Keratinocyte (primary cell): ENCODE measurements around the gene CAPN15. TPM values are rescaled to one million over a fixed set of nuclear protein-coding genes. Genes with fewer than 3 reads are reported as not detected.
A peak's percentile ranks its signal among the peaks of the same experiment; 100 is the strongest.

Experiments used
- DNase-seq: peaks from one replicate; pipeline ENCODE4 v3.0.0-alpha.2; 2011; ENCODE audit warnings: low read depth, missing footprints, low spot score
- FAIRE-seq: peaks from 2 replicates; lab custom pipeline; 2011; peaks lifted over from hg19 to GRCh38; lab: Jason Lieb, UNC
- H2AFZ ChIP-seq: 2 replicates; pipeline ENCODE4 v1.6.0; 2012; ENCODE audit warnings: low read length, control low read depth, inconsistent platforms; ENCODE audit not compliant: control insufficient read depth
- H3K27ac ChIP-seq: 2 replicates; pipeline ENCODE4 v1.5.1; 2011; ENCODE audit warnings: low read length; ENCODE audit not compliant: control insufficient read depth, insufficient read depth
- H3K27me3 ChIP-seq: 3 replicates; pipeline ENCODE4 v1.6.0; 2011; ENCODE audit warnings: low read length; ENCODE audit not compliant: control insufficient read depth, insufficient read depth; ENCODE audit errors: extremely low read depth
- H3K36me3 ChIP-seq, 2 experiments: 2 replicates in 1 of 2; 3 replicates in 1 of 2; pipeline ENCODE4 v1.5.1; 2011; ENCODE audit warnings: low read length in 2 of 2, mild to moderate bottlenecking in 1 of 2; ENCODE audit not compliant: control insufficient read depth in 2 of 2, insufficient read depth in 2 of 2; ENCODE audit errors: extremely low read depth in 1 of 2
- H3K4me1 ChIP-seq: 3 replicates; pipeline ENCODE4 v1.5.1; 2011; ENCODE audit warnings: low read length; ENCODE audit not compliant: control insufficient read depth, insufficient read depth; ENCODE audit errors: extremely low read depth
- H3K4me2 ChIP-seq: 3 replicates; pipeline ENCODE4 v1.6.0; 2011; ENCODE audit warnings: low read depth, low read length; ENCODE audit not compliant: control insufficient read depth, insufficient read depth; ENCODE audit errors: extremely low read depth
- H3K4me3 ChIP-seq, 3 experiments: fragments of 200-600 bp in 1 of 3; sonication (generic) in 1 of 3; 2 replicates in 2 of 3; 3 replicates in 1 of 3; pipeline ENCODE4 v1.5.1; 2011 to 2016; ENCODE audit warnings: low read length in 3 of 3, mild to moderate bottlenecking in 3 of 3, control low read depth in 2 of 3, inconsistent platforms in 1 of 3, low read depth in 1 of 3, mixed read lengths in 1 of 3, mixed run types in 1 of 3, moderate library complexity in 1 of 3; ENCODE audit not compliant: control insufficient read depth in 2 of 3, insufficient read depth in 2 of 3; ENCODE audit errors: extremely low read depth in 1 of 3
- H3K79me2 ChIP-seq: 2 replicates; pipeline ENCODE4 v1.6.0; 2012; ENCODE audit warnings: low read length; ENCODE audit not compliant: control insufficient read depth, insufficient read depth
- H3K9ac ChIP-seq: 3 replicates; pipeline ENCODE4 v1.6.0; 2011; ENCODE audit warnings: low read length; ENCODE audit not compliant: control insufficient read depth, insufficient read depth; ENCODE audit errors: extremely low read depth
- H3K9me1 ChIP-seq: 3 replicates; pipeline ENCODE4 v1.6.0; 2011; ENCODE audit warnings: low read length; ENCODE audit not compliant: control insufficient read depth, insufficient read depth; ENCODE audit errors: extremely low read depth
- H3K9me3 ChIP-seq: 2 replicates; pipeline ENCODE4 v1.5.1; 2012; ENCODE audit warnings: low read depth, low read length; ENCODE audit not compliant: control insufficient read depth
- H4K20me1 ChIP-seq: 3 replicates; pipeline ENCODE4 v1.6.0; 2011; ENCODE audit warnings: low read length; ENCODE audit not compliant: control insufficient read depth, insufficient read depth; ENCODE audit errors: extremely low read depth
- EZH2 ChIP-seq: IDR thresholded peaks from one replicate; pipeline ENCODE4 v1.6.1; 2012; ENCODE audit warnings: inconsistent platforms, mild to moderate bottlenecking, low read length, moderate library complexity
- dilution Hi-C: fragments of 300-500 bp; cut with MboI; formaldehyde crosslinking; loops from one replicate; pipeline ENCODE4 v1.7.0; 2020; ENCODE audit warnings: low sequenced_read_pairs; ENCODE audit not compliant: extremely low pct_ligation_motif_present
- polyA plus RNA-seq, 5 experiments: library from polyadenylated mRNA; depleted of rRNA in 3 of 5; stranded (reverse) in 3 of 5; stranded (forward) in 1 of 5; unstranded in 1 of 5; fragments of >200 nt; gene quantifications; 1 replicate in 1 of 5; 2 replicates in 3 of 5; 3 replicates in 1 of 5; pipeline versions ENCODE4 v1.2.1 to v1.2.3, GENCODE V29; 2011 to 2012; ENCODE audit warnings: missing spikeins in 2 of 5, low read depth in 1 of 5, low replicate concordance in 1 of 5
- TF ChIP-seq, protein P1 (sequence below), 3 experiments: IDR thresholded peaks in 1 of 3; conservative IDR thresholded peaks in 1 of 3; optimal IDR thresholded peaks in 1 of 3; 2 replicates in 2 of 3; 3 replicates in 1 of 3; pipeline versions ENCODE3 to v1.5.1; 2011; ENCODE audit warnings: low read length in 3 of 3, mild to moderate bottlenecking in 3 of 3, moderate library complexity in 2 of 3, control low read depth in 1 of 3, inconsistent platforms in 1 of 3; ENCODE audit not compliant: insufficient read depth in 2 of 3; ENCODE audit errors: extremely low read depth in 1 of 3

The CAPN15 gene
- polyA plus RNA-seq, 1 donor (not counting 4 experiments of a cell fraction or from before 2014, with no cell fraction given) = 7.9 TPM

DNA sequence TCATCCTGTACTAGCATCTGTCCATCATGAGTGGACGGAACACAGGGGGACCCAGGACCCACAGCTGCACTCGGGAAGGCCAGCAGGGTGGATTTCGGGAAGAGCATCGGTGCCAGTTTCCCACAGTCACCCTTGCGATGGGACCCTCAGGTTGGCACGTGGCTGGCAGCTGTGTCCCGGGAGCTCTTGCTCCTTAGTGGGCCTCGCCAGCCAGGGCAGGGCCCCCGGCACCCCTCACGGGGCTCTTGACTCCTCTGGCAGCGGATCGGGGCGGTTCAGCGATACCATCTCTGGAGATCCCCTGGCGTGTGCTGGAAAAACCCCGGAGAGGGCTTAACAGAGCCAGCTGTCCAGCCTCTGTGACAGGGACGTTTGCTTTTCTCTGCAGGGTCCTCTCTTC, 9.2 kb downstream of the CAPN15 start:
- H3K27ac ChIP-seq = no peak overlapping the region
- DNase-seq (no peak), FAIRE-seq (no peak)
- no peak overlapping the region for H3K4me3 ChIP-seq
- H3K4me2 ChIP-seq = no peak overlapping the region
- H3K9ac ChIP-seq = no peak overlapping the region
- peaks cover 91% of the 10 kb centered on the region for H3K79me2 ChIP-seq
- no peak overlapping the region for H2AFZ ChIP-seq
- peaks cover 13% of the 10 kb centered on the region for H3K4me1 ChIP-seq
- H3K9me3 ChIP-seq = no peaks in the 10 kb centered on the region
- H3K27me3 ChIP-seq = no peaks in the 10 kb centered on the region
- dilution Hi-C loops = no loop called here
- H3K9me1 ChIP-seq = peaks cover 4% of the 10 kb centered on the region
- H4K20me1 ChIP-seq = peaks cover 34% of the 10 kb centered on the region
- peaks cover 7 to 12% of the 10 kb centered on the region in 2 experiments for H3K36me3 ChIP-seq
- TF ChIP-seq, protein P1, sequence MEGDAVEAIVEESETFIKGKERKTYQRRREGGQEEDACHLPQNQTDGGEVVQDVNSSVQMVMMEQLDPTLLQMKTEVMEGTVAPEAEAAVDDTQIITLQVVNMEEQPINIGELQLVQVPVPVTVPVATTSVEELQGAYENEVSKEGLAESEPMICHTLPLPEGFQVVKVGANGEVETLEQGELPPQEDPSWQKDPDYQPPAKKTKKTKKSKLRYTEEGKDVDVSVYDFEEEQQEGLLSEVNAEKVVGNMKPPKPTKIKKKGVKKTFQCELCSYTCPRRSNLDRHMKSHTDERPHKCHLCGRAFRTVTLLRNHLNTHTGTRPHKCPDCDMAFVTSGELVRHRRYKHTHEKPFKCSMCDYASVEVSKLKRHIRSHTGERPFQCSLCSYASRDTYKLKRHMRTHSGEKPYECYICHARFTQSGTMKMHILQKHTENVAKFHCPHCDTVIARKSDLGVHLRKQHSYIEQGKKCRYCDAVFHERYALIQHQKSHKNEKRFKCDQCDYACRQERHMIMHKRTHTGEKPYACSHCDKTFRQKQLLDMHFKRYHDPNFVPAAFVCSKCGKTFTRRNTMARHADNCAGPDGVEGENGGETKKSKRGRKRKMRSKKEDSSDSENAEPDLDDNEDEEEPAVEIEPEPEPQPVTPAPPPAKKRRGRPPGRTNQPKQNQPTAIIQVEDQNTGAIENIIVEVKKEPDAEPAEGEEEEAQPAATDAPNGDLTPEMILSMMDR (optimal IDR thresholded peaks at IDR 0.05 in 1 of 3, IDR thresholded peaks at IDR 0.05 in 1 of 3, conservative IDR thresholded peaks at IDR 0.05 in 1 of 3; ENCODE audit: extremely low read depth in 1 of 3, insufficient read depth in 2 of 3, low read length in 3 of 3) = no peak
- no peak for TF ChIP-seq EZH2

DNA sequence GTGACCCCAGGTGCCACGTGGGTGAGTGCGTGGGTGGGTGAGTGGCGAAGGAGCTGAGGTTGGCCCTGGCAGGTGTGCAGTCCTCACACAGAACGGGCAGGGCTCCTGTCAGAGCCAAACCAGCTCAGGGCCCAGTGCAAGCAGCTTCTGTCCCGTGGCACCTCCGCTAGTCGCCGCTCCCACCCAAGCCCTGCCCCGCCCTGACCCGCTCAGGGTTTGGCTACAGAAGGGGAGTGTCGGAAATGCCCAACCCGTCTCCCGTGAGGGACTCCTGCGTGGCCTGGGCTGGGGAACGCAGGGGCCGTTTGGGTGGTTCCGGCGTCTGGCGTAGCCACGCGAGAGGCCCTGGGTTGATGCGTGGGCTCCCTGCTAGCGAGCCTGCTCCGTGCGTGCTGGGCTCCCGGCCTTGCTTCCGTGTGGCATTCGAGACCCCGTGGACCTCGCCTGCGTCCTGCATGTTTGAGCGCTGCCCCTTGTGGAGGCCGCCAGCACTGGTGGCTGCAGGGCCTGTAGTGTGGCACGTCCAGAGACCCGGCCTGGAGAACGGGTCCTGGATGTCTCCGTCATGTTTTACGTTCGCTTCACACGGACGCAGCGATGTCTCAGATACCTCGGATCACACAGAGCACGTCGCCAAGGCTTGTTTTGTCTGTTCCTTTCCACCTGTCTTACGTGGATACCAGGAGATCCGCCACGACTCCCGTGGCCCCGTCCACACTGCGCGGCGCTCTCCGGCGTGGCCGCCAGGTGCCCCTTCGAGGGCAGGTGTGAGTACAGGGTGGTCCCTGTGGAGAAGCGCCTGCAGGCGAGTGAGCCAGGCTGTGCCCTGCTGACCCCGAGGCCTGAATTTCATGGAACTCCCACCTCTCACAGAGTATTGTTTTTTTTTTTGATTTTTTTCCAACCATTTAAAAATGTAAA, 10.2 kb downstream of the CAPN15 start:
- H3K4me1 ChIP-seq = peaks cover 13% of the 10 kb centered on the region
- H3K27ac ChIP-seq = no peak overlapping the region
- DNase-seq (no peak), FAIRE-seq (no peak)
- dilution Hi-C loops = no loop called here
- no peak overlapping the region for H3K4me3 ChIP-seq
- no peak for TF ChIP-seq EZH2
- TF ChIP-seq, protein P1 (optimal IDR thresholded peaks at IDR 0.05 in 1 of 3, IDR thresholded peaks at IDR 0.05 in 1 of 3, conservative IDR thresholded peaks at IDR 0.05 in 1 of 3; ENCODE audit: extremely low read depth in 1 of 3, insufficient read depth in 2 of 3, low read length in 3 of 3) = peak in 1 of 3 experiments; percentile 11
- peaks cover 93% of the 10 kb centered on the region for H3K79me2 ChIP-seq
- H3K27me3 ChIP-seq = no peaks in the 10 kb centered on the region
- H3K9me3 ChIP-seq = no peaks in the 10 kb centered on the region
- H3K9ac ChIP-seq = no peak overlapping the region
- H2AFZ ChIP-seq = no peak overlapping the region
- peaks cover 4% of the 10 kb centered on the region for H3K9me1 ChIP-seq
- H4K20me1 ChIP-seq = peaks cover 39% of the 10 kb centered on the region
- no peak overlapping the region for H3K4me2 ChIP-seq
- H3K36me3 ChIP-seq = peaks cover 7 to 14% of the 10 kb centered on the region in 2 experiments
